ENCODE data around the gene LARGE1. TPM values are rescaled to one million over a fixed set of nuclear protein-coding genes. Genes with fewer than 3 reads are reported as not detected.

The LARGE1 gene
- total RNA-seq, 2 experiments from 2014 or later = 0.18 to 0.38 TPM

DNA sequence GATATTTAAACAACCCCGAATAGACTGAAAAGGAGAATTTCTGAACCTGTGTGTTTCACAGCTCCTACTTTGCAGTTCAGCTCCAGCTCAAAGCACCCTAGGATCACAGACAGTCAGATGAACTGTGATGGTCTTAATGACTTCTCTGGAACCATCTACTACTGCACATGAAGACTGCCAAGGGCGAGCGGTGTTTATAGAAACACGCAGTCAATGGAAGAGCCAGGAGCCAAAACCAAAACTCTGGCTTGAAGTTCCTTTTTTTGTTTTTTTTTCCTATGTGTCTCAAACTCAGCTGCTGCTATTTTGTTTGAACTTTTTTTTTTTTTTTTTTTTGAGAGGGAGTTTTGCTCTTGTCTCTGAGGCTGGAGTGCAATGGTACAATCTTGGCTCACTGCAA is 479.5 kb downstream of the LARGE1 start:
- H3K27me3 Mint-ChIP-seq = no peaks in the 10 kb centered on the region
- CTCF ChIA-PET = no interaction called here
- H3K27ac Mint-ChIP-seq = no peak overlapping the region
- H3K36me3 Mint-ChIP-seq (ENCODE audit: low read depth) = no peaks in the 10 kb centered on the region
- POLR2A ChIA-PET = no interaction called here
- no peaks in the 10 kb centered on the region for H3K4me1 Mint-ChIP-seq
- peaks cover 18% of the 10 kb centered on the region for H3K9me3 Mint-ChIP-seq
- H3K4me3 Mint-ChIP-seq = no peak overlapping the region
- no peak for DNase-seq

DNA sequence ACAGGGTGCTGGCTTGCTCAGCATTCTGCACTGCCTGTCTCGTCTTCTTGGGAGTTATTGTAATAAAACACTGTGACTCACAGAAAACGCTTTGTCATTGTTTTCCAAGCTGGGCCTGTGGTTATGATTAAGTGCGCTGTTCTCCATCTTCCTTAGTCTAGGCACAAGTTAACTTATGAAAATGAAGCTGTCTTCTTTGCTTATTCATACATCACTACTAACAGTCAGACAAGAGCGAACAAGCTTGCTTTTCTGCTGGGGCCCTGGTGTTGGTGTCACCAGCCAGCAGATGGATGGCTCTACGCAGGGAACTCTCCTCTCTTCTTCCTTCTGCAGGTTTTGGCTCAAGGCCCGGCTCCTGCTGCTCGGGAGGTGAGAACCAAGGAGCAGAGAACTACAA is 482.0 kb downstream of the LARGE1 start:
- H3K4me3 Mint-ChIP-seq = no peak overlapping the region
- ChIA-PET POLR2A (no interaction called here), CTCF (no interaction called here)
- DNase-seq = no peak
- H3K36me3 Mint-ChIP-seq (ENCODE audit: low read depth) = no peaks in the 10 kb centered on the region
- H3K27ac Mint-ChIP-seq = no peak overlapping the region
- no peaks in the 10 kb centered on the region for H3K4me1 Mint-ChIP-seq
- peaks cover 22% of the 10 kb centered on the region for H3K9me3 Mint-ChIP-seq
- H3K27me3 Mint-ChIP-seq = no peaks in the 10 kb centered on the region

DNA sequence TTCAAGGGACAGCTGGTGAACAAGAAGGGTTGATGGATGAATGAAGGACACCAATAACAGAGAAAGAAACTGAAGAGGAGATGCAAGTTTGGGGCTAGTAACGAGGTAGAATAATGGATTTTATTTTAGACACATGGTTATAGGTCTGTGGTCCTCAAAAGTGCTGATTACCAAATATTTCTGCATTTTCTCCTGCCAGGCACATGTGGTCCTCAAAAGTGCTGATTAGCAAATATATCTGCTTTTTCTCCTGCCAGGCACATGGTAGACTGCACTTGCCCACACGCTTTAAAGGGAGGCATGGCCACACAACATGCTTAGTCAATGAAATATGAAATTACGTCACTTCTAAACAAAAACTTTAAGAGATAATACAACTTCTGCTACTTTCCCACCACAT is 489.0 kb downstream of the LARGE1 start:
- no peak for DNase-seq
- ChIA-PET CTCF (no interaction called here), POLR2A (no interaction called here)
- H3K27ac Mint-ChIP-seq = no peak overlapping the region
- H3K4me3 Mint-ChIP-seq = no peak overlapping the region
- no peaks in the 10 kb centered on the region for H3K4me1 Mint-ChIP-seq
- no peaks in the 10 kb centered on the region for H3K36me3 Mint-ChIP-seq (ENCODE audit: low read depth)
- H3K27me3 Mint-ChIP-seq = no peaks in the 10 kb centered on the region
- H3K9me3 Mint-ChIP-seq = peaks cover 23% of the 10 kb centered on the region

DNA sequence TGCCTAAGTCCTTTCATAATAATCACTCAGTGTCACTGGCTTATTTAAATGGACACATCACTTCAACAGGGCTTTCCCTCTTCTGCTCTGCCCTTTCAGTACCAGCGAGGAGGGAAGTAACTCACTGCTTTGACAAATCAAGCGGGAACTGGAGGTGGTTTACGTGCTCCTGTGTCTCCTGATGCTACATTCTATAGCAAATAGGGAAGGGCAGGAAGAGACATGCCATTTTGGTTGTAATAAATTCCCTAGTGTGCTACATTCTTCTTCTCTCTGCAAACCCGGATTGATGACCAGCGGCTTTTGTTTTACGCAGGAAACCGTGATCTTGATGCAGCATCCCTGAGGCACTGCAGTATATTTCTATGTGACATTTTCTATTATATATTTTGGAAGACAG is 491.0 kb downstream of the LARGE1 start:
- no peaks in the 10 kb centered on the region for H3K4me1 Mint-ChIP-seq
- no peak overlapping the region for H3K27ac Mint-ChIP-seq
- ChIA-PET CTCF (no interaction called here), POLR2A (no interaction called here)
- DNase-seq = no peak
- peaks cover 16% of the 10 kb centered on the region for H3K9me3 Mint-ChIP-seq
- no peaks in the 10 kb centered on the region for H3K27me3 Mint-ChIP-seq
- H3K4me3 Mint-ChIP-seq = no peak overlapping the region
- no peaks in the 10 kb centered on the region for H3K36me3 Mint-ChIP-seq (ENCODE audit: low read depth)

DNA sequence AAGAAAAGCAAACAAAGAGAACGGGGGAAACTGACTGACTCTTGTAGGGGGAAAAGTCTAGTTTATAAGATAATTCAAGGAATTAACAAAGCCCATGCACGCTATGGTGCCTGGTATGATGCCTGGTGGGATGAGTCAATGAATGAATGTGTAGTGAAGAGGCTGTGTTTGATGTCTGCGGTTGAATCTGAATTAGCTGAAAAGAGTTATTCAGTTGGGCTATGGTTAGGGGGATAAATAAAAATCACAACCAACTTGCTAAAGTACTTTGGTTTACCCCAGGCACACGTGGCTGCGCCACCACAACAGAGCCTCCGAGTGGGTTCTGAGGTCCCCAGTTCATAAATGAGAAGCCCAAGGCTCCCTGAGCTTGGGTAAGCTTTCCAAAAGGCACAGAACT is 492.8 kb downstream of the LARGE1 start:
- Mint-ChIP-seq H3K36me3 (ENCODE audit: low read depth) (no peaks in the 10 kb centered on the region), H3K4me3 (no peak overlapping the region), H3K27ac (no peak overlapping the region), H3K9me3 (peaks cover 6% of the 10 kb centered on the region), H3K27me3 (no peaks in the 10 kb centered on the region), H3K4me1 (no peaks in the 10 kb centered on the region)
- ChIA-PET CTCF (no interaction called here), POLR2A (no interaction called here)
- DNase-seq = no peak

DNA sequence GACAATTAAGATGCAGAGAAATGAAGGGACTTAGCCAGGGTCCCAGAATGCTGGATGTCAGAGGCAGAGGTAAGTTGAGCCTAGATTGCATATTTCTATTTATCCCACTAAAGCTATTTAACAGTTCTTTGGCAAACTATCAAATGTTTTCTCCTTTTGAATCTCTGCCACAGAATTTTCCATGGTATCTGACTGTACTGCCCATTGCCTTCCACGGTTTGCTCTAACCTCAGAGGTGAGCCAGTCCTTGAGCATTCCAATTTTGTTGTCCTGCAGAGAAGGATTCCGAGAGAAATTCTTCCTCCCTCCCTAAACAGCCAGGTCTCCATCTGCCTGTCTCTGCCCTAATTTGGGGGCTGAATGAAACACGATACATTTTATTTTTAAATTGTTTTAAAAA is 493.8 kb downstream of the LARGE1 start:
- ChIA-PET CTCF (no interaction called here), POLR2A (no interaction called here)
- Mint-ChIP-seq H3K36me3 (ENCODE audit: low read depth) (no peaks in the 10 kb centered on the region), H3K27ac (no peak overlapping the region), H3K4me3 (no peak overlapping the region), H3K27me3 (no peaks in the 10 kb centered on the region), H3K9me3 (peaks cover 15% of the 10 kb centered on the region), H3K4me1 (no peaks in the 10 kb centered on the region)
- DNase-seq = no peak

DNA sequence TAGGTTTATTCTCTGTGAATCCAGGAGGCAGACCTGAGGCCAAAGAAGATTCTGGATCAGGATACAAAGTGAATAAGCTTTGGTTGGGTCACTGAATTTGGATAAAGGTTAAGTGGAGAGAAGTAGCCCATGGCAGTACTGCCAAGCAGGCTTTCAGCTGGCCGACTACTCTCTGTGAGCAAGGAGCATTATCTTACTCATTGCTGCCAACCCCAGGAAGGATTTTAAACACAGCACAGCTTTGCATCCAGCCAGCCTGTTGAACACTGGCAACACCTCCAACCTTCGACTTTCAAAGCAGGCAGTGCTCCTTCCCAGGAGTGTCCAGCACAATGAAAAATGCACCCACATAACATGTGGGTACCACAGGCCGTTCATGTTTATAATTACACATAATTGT is 498.4 kb downstream of the LARGE1 start:
- H3K9me3 Mint-ChIP-seq = peaks cover 25% of the 10 kb centered on the region
- H3K36me3 Mint-ChIP-seq (ENCODE audit: low read depth) = no peaks in the 10 kb centered on the region
- H3K27me3 Mint-ChIP-seq = no peaks in the 10 kb centered on the region
- ChIA-PET POLR2A (no interaction called here), CTCF (no interaction called here)
- H3K27ac Mint-ChIP-seq = no peak overlapping the region
- DNase-seq = no peak
- no peaks in the 10 kb centered on the region for H3K4me1 Mint-ChIP-seq
- H3K4me3 Mint-ChIP-seq = no peak overlapping the region

DNA sequence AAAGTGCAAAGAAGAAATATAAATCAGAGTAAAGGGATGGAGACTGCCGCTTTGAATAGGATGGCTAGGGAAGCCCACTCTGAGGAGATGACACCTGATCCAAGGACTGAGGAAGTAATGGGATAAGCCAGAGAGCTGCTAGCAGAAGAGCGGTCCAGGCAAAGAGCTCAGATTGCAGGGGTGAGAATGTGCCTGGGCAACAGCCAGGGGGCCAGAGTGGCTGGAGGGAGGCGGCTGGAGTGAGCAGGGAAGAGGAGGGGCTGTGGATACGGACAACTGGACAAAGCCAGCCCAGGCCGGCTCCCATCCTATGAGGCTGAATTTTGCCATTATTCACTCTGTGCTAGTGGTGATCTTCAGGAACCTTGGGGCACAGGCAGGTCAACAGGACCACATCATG is 501.8 kb downstream of the LARGE1 start:
- Mint-ChIP-seq H3K9me3 (peaks cover 36% of the 10 kb centered on the region), H3K36me3 (ENCODE audit: low read depth) (no peaks in the 10 kb centered on the region), H3K27me3 (no peaks in the 10 kb centered on the region), H3K27ac (no peak overlapping the region), H3K4me1 (no peaks in the 10 kb centered on the region), H3K4me3 (no peak overlapping the region)
- DNase-seq = no peak
- ChIA-PET CTCF (no interaction called here), POLR2A (no interaction called here)

DNA sequence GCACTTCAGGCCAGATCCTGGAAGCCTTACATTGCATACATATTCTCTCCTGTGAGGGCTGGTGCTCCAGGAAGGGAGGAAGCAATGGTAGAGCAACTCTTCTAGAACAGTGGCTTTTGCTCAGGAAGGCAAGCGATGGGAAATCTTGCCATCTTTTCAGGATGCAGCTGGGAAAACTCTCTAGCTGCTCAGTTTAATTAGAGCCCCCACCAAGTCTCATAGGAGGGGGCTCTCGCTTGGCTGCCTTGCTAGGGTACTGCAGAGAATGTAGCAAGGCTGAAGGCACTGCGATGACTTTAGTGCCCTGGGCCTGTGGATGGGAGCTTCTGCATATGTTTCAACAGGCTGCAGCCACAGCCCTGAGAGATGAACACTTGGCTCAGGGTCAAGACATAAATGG is 504.9 kb downstream of the LARGE1 start:
- ChIA-PET POLR2A (no interaction called here), CTCF (no interaction called here)
- H3K27ac Mint-ChIP-seq = no peak overlapping the region
- DNase-seq = no peak
- H3K4me1 Mint-ChIP-seq = no peaks in the 10 kb centered on the region
- H3K9me3 Mint-ChIP-seq = peaks cover 30% of the 10 kb centered on the region
- H3K36me3 Mint-ChIP-seq (ENCODE audit: low read depth) = no peaks in the 10 kb centered on the region
- no peak overlapping the region for H3K4me3 Mint-ChIP-seq
- H3K27me3 Mint-ChIP-seq = no peaks in the 10 kb centered on the region

DNA sequence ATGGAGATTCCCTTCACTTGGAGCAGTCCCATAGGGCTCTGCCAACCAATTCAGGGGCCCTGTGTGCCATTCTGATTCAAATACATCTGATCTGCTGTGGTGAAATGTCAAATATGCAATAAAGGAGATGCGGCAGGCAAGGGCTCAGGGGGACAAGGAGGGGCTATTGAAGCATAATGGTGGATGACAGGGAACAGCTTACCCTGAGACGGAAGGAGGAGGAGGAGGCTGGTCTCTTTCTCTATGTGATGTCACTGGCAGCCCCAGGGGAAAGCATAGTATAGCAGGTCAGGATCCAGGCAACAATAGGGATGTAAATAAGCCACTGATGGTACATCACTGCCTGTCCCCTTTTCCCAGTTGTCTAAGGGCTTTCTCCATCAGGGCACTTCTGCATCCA is 511.2 kb downstream of the LARGE1 start:
- POLR2A ChIA-PET = no interaction called here
- H3K36me3 Mint-ChIP-seq (ENCODE audit: low read depth) = no peaks in the 10 kb centered on the region

DNA sequence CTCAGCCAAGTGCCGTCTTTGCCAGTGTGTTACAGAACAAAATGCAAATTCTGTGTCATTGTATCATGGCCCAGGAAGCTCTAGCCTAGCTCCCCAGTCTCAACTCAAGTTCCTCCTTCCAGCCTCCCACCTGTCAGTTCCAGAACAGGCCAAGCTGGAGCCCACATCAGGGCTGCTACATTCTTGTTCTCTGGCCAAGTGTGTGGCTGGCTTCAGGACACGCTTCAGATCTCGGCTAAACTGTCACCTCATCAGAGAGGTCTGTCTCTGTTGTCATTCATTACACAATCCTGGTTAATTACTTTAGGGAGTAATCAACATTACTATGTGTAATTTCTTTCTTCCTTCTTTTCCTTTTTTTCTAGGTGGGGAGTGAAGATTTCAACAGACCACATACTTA is 515.1 kb downstream of the LARGE1 start:
- H3K9me3 Mint-ChIP-seq = peaks cover 26% of the 10 kb centered on the region
- no peak overlapping the region for H3K27ac Mint-ChIP-seq
- DNase-seq = no peak
- H3K27me3 Mint-ChIP-seq = no peaks in the 10 kb centered on the region
- no peaks in the 10 kb centered on the region for H3K4me1 Mint-ChIP-seq
- CTCF ChIA-PET = no interaction called here
- POLR2A ChIA-PET = no interaction called here
- no peaks in the 10 kb centered on the region for H3K36me3 Mint-ChIP-seq (ENCODE audit: low read depth)
- H3K4me3 Mint-ChIP-seq = no peak overlapping the region

More for the DNA sequence above, 511.2 kb downstream of the LARGE1 start:
- H3K27me3 Mint-ChIP-seq = no peaks in the 10 kb centered on the region
- no peaks in the 10 kb centered on the region for H3K4me1 Mint-ChIP-seq
- no peak for DNase-seq
- CTCF ChIA-PET = no interaction called here
- peaks cover 23% of the 10 kb centered on the region for H3K9me3 Mint-ChIP-seq
- no peak overlapping the region for H3K4me3 Mint-ChIP-seq
- H3K27ac Mint-ChIP-seq = no peak overlapping the region

DNA sequence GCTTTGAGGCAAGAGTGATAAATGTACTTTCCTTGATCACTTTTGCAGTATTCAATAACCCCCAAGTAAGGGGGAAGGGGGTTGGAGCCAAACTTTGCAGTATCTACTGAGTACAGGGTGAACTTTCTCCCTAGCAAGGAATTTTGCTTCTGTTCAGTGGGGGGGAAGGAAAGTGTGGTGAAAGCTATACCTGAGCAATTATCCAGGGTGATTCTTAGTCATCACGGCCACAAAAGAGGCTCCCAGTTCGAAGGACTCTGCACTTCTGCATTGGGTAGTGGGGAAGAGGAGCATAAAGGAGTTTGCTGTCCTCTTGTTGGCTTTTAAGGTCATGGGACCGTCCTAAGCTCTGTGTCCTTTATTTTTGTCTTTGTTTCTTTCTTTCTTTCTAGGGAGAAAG is 515.6 kb downstream of the LARGE1 start:
- peaks cover 31% of the 10 kb centered on the region for H3K9me3 Mint-ChIP-seq
- DNase-seq = no peak
- no peaks in the 10 kb centered on the region for H3K36me3 Mint-ChIP-seq (ENCODE audit: low read depth)
- ChIA-PET CTCF (no interaction called here), POLR2A (no interaction called here)
- no peaks in the 10 kb centered on the region for H3K4me1 Mint-ChIP-seq
- H3K27ac Mint-ChIP-seq = no peak overlapping the region
- no peaks in the 10 kb centered on the region for H3K27me3 Mint-ChIP-seq
- H3K4me3 Mint-ChIP-seq = no peak overlapping the region

DNA sequence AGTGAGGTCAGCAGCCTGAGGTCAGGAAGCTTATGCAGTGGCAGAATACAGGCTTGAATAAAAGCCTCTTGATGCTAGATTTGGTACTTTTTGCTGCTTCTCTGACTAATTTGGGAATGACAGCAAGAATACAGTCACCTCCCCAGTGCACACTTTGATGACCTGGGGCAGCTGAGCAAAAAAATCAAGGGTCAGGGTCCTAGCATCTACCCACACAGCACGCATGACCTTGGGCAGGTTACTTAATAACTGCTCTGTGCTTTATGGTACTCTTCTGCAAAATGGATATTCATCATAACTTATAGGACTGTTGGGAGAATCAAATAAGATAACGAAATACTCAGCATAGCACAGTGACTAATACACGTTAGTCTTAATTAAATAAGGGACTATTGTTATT is 518.0 kb downstream of the LARGE1 start:
- Mint-ChIP-seq H3K9me3 (peaks cover 25% of the 10 kb centered on the region), H3K27me3 (no peaks in the 10 kb centered on the region), H3K4me1 (no peaks in the 10 kb centered on the region), H3K4me3 (no peak overlapping the region), H3K27ac (no peak overlapping the region), H3K36me3 (ENCODE audit: low read depth) (no peaks in the 10 kb centered on the region)
- POLR2A ChIA-PET = no interaction called here
- CTCF ChIA-PET = no interaction called here
- no peak for DNase-seq

DNA sequence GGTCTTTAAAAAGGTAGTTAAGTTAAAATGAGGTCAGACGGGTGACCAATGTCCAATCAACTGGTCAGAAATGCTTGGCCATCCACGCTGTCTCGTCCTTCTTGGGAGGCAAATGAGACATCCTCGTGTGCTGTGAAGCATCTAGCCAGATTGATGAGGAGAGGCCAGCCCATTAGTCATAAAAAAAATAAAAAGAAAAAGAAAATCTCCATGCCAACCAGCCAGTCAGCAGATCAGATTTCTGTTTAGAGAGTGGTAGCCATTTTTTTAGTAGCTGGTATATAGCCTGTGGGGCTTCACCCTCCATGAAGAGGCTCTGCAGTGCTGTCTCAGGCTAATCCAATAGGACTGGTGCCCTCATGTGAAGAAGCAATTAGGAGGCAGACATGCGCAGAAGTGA is 519.0 kb downstream of the LARGE1 start:
- no peak overlapping the region for H3K27ac Mint-ChIP-seq
- H3K9me3 Mint-ChIP-seq = peaks cover 24% of the 10 kb centered on the region
- no peak overlapping the region for H3K4me3 Mint-ChIP-seq
- POLR2A ChIA-PET = no interaction called here
- H3K27me3 Mint-ChIP-seq = no peaks in the 10 kb centered on the region
- CTCF ChIA-PET = no interaction called here
- no peak for DNase-seq
- no peaks in the 10 kb centered on the region for H3K36me3 Mint-ChIP-seq (ENCODE audit: low read depth)
- H3K4me1 Mint-ChIP-seq = no peaks in the 10 kb centered on the region

DNA sequence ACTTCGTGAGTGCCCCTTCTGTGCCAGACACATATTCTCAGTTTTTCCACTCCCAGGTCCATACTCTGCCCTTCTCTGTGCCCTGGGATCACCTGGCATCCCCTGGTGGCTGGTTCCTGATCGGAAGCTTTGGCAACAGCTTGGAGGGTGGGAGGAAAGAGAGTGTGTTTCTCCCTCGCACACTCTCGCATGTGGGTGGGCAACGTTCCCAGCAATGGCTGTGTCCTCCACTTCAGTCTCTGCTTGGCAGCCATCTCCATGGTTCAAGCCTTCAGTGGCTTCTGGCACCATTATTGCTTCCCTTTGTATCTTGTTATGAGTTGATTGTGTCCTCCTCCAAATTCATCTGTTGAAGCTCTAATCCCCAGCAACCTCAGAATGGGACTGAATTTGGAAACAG is 519.4 kb downstream of the LARGE1 start:
- Mint-ChIP-seq H3K36me3 (ENCODE audit: low read depth) (no peaks in the 10 kb centered on the region), H3K9me3 (peaks cover 21% of the 10 kb centered on the region), H3K4me3 (no peak overlapping the region), H3K27me3 (no peaks in the 10 kb centered on the region), H3K27ac (no peak overlapping the region), H3K4me1 (no peaks in the 10 kb centered on the region)
- DNase-seq = no peak
- ChIA-PET POLR2A (no interaction called here), CTCF (no interaction called here)

Measured in activated CD4-positive, alpha-beta memory T cell treated with anti-CD3 and anti-CD28 coated beads, Interleukin-2, amount 10 ng/mL, durations not matched to agents 7 days and 5 days (primary cell).